GM19238 (cell line): Measurements from ENCODE around the gene TLCD5.
A peak's percentile ranks its signal among the peaks of the same experiment; 100 is the strongest.

Source experiments
- DNase-seq: peaks from one replicate; pipeline ENCODE4 v3.0.0; 2011; ENCODE audit warnings: low spot score; ENCODE audit not compliant: insufficient read length

TLCD5 gene

GRCh38 chr11:120307476-120307875 lies 17.6 kb upstream of the TLCD5 start:
- DNase-seq, result no peak

DNA sequence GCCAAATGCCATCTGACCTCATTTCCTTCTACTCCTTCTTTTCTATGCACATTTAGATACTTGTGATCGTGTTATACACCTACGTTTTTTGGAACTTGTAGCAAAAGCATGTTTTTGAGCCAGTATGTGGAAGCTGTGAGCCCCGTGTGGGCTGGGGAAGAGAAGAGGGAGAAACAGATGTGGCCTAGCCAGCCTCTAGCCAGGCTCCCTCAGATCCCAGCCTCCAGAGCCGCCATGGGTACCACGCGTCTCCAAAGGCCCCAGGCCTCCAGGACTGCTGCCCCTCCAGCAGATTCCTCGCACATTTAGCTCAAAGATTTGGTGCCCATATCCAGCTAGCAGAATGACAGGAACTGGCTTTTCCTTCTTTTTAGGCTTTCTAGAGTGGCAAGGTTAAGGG lies 17.0 kb upstream of the TLCD5 start:
- no peak for DNase-seq

GRCh38 chr11:120310870-120311269 lies 14.2 kb upstream of the TLCD5 start:
- DNase-seq, result no peak

DNA sequence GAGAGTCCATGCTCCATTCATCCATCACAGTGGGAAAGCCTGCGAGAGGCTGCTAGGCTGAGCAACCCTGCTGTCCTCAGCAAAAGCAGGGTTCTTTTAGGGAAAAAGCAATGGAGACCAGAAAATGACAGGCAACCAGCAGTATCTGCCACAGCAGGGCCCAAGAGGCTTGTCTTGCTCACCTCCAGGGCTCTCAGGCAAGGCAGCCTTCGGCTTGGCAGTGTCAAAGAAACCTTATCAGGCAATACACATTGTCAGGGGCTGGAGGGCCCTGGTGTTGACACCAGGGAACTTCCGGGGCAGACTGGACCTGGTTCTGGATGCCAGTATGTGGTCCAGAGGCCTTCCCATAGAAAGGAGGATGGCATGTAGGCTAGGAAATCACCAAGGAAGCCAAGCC lies 10.2 kb upstream of the TLCD5 start:
- DNase-seq, result no peak

DNA sequence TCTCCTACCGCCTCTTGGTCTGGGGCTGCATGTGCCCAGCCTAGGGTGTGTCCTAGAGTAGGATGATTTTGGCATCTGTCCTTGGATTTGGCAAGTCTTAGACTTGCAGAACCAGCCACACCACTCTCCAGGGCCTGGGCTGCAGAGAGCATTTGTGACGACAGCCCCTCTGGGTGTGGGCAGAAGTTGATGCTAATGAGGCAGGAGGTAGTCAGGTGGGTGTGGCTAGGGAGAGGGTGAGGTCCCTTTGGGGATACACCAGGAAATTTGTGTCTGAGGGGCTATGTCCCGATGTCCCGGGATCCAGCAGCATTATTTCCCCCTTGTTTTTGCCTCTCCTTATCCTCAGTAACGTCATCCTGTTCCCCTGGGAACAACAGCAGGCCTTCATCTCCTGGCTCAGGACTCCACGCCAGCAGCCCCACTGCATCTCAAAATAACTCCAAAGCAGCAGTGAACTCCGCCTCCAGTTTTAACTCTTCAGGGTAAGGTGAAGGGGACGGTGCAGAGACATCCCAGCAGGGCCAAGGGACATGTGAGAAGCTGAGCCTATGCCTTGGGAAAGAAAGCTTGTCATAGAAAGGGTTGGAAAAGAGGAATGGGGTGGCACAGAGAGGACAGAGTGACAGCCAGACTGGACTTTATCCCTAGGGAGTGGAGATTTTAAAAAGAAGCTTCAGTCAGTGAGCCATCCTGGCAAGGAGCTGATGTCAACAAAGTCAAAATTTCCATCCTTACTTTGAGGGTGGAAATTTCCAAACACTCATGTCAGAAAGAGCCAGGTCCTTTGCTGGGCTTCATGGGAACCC lies 8.0 kb upstream of the TLCD5 start:
- DNase-seq, result no peak

DNA sequence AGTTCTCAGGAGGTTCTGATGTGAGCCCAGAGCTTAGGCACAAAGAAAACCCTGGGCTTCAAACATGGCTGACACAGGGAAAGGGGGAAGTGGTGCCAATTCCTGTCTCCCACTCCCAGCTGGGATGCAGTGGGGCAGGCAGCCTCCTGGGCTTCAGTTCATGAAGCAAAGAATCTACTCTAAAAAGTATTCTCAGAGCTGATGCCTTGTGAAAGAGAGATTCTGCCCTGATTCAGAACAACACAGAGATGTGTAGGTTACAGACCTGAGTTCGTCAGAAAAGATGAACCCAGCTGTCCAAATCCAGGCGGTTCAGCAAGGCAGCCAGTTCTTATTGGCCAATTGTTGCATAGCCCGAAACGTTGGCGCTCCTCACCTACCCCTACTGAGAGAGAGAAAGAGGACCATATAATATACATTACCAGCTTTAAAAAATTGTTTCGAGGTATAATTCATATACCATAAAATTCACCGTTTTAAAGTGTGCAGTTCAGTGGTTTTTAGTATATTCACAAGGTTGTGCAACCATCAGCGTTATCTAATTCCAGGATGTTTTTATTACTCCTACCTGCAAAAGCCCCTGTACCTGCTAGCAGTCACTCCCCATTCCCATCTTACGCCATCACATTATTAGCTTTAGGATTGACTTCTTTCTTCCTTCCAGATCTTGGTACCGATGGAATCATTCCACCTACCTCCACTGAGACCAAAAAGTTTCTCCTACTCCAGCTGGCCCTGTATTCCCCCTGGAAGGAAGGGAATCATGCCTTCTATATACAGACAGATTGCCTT lies 7.2 kb upstream of the TLCD5 start:
- DNase-seq, result no peak

GRCh38 chr11:120318906-120319305 lies 6.2 kb upstream of the TLCD5 start:
- DNase-seq, result no peak

DNA sequence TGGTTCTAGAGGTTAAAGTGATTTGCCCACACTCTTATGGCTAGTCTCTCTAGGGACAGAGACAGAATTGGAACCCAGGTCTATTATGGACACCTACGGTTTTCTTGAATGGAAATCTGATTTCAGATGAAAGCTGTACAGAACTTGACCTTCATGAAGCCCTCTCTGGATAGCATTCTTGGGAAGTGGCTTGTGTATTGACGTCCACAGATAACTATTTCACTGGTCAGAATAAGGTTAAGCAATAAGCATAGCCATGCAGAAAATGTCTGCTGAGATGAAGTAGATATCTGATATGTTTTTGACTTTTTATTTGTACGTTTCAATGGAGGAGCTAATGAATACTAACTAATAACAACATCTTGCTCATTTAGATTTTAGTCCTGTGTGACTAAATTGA lies 1.1 kb downstream of the TLCD5 start:
- no peak for DNase-seq

- no peak for DNase-seq
These were observed 1.8 kb downstream of the TLCD5 start for GRCh38 chr11:120326845-120327281.

DNA sequence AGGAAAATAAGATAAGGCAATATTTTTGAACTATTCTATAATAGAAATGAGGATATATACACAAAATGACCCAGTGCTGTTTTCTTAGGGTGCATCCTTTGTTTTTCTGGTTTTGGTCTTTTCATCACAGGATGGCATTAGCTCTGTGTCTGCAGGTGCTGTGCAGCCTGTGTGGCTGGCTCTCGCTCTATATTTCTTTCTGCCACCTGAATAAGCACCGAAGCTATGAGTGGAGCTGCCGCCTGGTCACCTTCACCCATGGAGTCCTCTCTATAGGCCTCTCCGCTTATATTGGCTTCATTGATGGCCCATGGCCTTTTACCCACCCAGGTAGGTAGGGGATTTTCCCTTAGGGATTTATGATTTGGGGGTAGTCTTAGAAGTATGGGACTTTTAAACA lies 2.2 kb downstream of the TLCD5 start:
- DNase-seq, result no peak

GRCh38 chr11:120329556-120329955 lies 4.5 kb downstream of the TLCD5 start:
- no peak for DNase-seq

GRCh38 chr11:120330045-120330444 lies 4.9 kb downstream of the TLCD5 start:
- no peak for DNase-seq

DNA sequence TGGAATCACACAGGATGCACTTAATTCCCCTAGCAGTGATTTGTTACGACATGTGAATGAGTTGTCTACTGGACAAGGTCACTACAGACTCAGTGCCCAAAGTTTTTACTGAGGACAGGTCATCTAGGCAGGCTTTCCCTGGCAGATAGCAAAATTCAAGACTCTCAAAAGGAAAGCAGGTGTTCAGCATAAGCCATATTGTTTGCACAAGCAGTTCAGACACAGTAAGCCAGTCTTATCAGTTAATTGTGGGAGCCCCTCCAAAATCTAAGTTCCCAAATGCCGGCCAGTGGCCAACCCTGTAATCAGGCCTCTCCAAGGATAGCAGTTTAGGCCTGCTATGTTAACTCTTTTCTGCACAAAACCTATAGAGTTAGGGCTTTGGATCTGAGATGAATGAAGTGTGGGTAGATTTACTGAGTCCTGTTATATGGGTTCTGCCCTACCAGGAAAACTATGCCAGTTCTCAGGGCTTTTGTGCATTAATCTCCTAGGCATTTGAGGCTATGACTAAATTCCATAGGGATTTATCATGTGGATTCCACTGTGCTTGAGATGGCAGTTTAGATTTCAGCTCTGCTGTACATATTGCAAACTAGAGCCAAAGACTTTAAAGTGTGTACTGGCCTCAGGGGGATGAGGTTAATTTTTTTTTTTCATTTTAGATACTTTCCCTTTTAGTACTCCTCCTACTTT lies 6.3 kb downstream of the TLCD5 start:
- no peak for DNase-seq

GRCh38 chr11:120332822-120333716 lies 8.0 kb downstream of the TLCD5 start:
- no peak for DNase-seq

DNA sequence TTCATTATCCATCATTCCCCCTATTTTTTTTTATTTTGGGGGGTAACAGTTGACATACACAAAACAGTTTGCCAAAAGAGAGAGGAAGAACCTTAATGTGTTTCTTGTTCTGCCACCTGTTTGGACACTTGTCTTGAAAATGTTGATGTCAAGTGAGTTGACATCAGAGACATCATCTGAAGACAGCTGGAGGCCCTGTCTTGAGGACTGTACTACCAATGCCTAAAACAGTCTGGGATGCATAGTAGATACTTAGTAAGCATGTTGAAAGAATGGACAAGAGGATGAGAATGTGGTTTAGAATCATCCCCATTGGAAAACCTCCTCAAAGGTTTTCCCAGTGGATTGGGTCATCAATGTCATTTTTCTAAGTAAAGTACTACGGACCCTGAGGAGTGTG lies 8.7 kb downstream of the TLCD5 start:
- DNase-seq, result no peak

GRCh38 chr11:120334332-120334731 lies 9.2 kb downstream of the TLCD5 start:
- DNase-seq, result no peak

DNA sequence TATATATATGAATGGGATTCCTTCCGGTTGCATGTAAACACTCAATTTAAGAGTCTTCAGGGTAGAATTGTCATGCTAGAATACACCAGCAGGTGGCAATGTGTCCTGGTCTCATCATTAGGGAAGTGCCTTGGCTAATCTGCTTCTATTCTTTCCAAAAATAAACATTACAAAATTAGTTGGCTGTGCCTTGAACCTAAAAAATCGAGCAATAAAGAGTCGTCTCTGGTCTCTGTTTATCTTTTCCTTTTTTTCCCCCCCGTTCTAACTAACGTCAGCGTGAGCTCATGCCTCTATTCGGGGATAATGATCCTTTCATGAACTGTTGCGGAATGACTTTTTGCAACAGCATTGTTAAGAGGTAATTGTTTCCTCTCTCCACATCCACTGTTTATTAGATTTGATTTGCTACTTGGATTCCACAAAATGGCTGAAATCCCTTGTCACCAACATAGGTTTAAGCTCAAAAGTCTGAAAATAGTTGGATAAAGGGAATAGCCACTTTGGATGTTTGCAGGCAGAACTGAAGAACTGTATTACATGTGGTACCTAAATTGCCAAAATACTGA lies 9.9 kb downstream of the TLCD5 start:
- peak; percentile 49 for DNase-seq

- DNase-seq, result no peak
These were observed 10.4 kb downstream of the TLCD5 start for GRCh38 chr11:120335556-120335907.

DNA sequence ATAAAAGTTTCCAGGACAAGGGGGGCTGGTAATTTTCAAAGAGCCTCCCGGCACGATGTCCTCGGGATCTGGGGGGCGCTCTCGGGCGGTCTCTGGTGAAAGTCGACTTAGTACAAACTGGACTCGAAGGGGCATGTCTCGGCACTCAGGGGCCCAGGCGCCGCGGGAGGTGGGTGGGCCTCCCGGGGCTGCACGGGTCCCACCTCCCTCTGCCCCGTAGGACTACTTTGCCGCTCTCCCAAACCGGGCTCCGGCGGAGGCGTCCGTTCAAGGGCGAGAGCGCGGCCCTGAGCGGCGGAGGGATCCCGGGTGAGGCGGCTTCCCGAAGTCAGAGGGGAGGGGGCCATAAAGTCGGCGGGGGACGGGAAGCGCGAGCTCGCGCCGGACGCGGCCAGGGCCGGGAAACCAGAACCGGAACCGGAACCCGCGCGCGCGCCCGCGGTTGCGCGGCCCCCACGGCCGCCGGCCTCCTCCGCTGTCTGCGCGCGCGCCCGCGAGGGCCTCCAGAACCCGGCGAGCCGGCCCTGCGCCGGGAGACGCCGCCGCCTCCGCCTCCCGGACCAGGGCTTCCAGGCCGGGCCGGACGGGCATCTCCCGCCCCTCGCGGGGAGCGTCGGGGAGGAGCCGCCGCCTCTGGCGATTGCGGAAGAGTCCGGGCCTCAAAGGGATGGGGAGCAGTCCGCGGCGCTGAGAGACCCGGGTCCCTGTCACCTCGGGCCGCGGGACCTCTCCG lies 11.0 kb downstream of the TLCD5 start, which contains the start of gene ARHGEF12:
TSS of gene ARHGEF12 (plus strand) at position 506 of the 733 bp plus-strand sequence. CDS start 831 bp downstream, outside the sequence.
- peak; percentile 84 for DNase-seq
